Transverse colon (tissue), 4 donors: ENCODE measurements around the gene LMTK3.

Experiments used
- POLR2A ChIP-seq: fragments of 450-650 bp; IDR thresholded peaks from one replicate; pipeline ENCODE4 v1.6.1; 2016; ENCODE audit warnings: antibody characterized with exemption, mild to moderate bottlenecking, moderate library complexity
- POLR2AphosphoS5 ChIP-seq, 3 donors: sonication (generic); formaldehyde crosslinking; IDR thresholded peaks; one replicate each; pipeline ENCODE4 v1.6.1; 2016; ENCODE audit warnings: antibody characterized with exemption in 3 of 3
- TF ChIP-seq, protein P1 (sequence below), 5 experiments: fragments of 200-600 bp in 3 of 5; fragments of 450-650 bp in 2 of 5; sonication (generic) in 3 of 5; IDR thresholded peaks; 1 replicate in 2 of 5; 2 replicates in 3 of 5; pipeline ENCODE4 v1.5.1; 2016 to 2017; ENCODE audit warnings: antibody characterized with exemption in 5 of 5, inconsistent platforms in 3 of 5, mild to moderate bottlenecking in 2 of 5, moderate library complexity in 1 of 5

DNA sequence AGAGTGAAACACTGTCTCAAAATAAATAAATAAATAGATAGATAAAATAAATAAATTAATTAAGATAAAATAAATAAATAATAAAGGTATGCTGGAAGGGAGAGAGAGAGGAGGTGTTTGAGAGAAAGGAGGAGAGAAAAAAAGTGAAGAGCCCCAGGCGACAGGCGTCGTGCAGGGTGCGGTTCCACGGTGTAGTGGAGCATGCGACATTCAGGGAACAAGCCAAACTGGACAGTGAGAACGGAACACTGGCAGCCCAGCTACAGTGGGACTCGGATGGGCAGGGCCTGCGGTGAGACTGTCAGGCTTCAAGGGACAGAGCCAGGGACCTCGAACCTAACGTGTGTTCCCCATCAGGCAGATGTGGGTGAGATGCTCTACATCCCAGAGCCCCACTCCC, 49.8 kb upstream of the LMTK3 start:
- no peak for TF ChIP-seq POLR2AphosphoS5 (IDR thresholded peaks at IDR 0.05)
- TF ChIP-seq POLR2A, result no peak
- TF ChIP-seq, protein P1, sequence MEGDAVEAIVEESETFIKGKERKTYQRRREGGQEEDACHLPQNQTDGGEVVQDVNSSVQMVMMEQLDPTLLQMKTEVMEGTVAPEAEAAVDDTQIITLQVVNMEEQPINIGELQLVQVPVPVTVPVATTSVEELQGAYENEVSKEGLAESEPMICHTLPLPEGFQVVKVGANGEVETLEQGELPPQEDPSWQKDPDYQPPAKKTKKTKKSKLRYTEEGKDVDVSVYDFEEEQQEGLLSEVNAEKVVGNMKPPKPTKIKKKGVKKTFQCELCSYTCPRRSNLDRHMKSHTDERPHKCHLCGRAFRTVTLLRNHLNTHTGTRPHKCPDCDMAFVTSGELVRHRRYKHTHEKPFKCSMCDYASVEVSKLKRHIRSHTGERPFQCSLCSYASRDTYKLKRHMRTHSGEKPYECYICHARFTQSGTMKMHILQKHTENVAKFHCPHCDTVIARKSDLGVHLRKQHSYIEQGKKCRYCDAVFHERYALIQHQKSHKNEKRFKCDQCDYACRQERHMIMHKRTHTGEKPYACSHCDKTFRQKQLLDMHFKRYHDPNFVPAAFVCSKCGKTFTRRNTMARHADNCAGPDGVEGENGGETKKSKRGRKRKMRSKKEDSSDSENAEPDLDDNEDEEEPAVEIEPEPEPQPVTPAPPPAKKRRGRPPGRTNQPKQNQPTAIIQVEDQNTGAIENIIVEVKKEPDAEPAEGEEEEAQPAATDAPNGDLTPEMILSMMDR (IDR thresholded peaks at IDR 0.05), result no peak
